ENCODE results near the gene PCDH9.
"Not testable (repeated sequence)": the region's sequence is repeated elsewhere in the genome, so short reads cannot be mapped to it uniquely, and the experiment has no call there.

PCDH9 gene

GRCh38 chr13:66312312-66313087, 917.6 kb downstream of the PCDH9 start:
- no peak for DNase-seq

- no peak for DNase-seq
Observed at GRCh38 chr13:66305961-66306617, 924.0 kb downstream of the PCDH9 start.

- DNase-seq = no peak
Observed at GRCh38 chr13:66301482-66301881, 928.7 kb downstream of the PCDH9 start.

- no peak for DNase-seq
Observed at GRCh38 chr13:66301006-66301405, 929.1 kb downstream of the PCDH9 start.

GRCh38 chr13:66296875-66297274, 933.3 kb downstream of the PCDH9 start:
- no peak for DNase-seq

- no peak for DNase-seq
Observed at GRCh38 chr13:66296328-66296727, 933.8 kb downstream of the PCDH9 start.

- not testable (repeated sequence) for DNase-seq
Observed at GRCh38 chr13:66286806-66287205, 943.3 kb downstream of the PCDH9 start.

GRCh38 chr13:66275416-66275815, 954.7 kb downstream of the PCDH9 start:
- no peak for DNase-seq

GRCh38 chr13:66273011-66273410, 957.1 kb downstream of the PCDH9 start:
- DNase-seq = no peak

GRCh38 chr13:66266761-66267160, 963.4 kb downstream of the PCDH9 start:
- no peak for DNase-seq

GRCh38 chr13:66266348-66266747, 963.8 kb downstream of the PCDH9 start:
- DNase-seq = no peak

GRCh38 chr13:66265371-66265770, 964.8 kb downstream of the PCDH9 start:
- no peak for DNase-seq

GRCh38 chr13:66264971-66265370, 965.2 kb downstream of the PCDH9 start:
- no peak for DNase-seq

GRCh38 chr13:66262330-66262729, 967.8 kb downstream of the PCDH9 start:
- no peak for DNase-seq

GRCh38 chr13:66259426-66259825, 970.7 kb downstream of the PCDH9 start:
- not testable (repeated sequence) for DNase-seq

Data from activated CD4-positive, alpha-beta T cell treated with anti-CD3 and anti-CD28 coated beads, Interleukin-2, amount 50 U/mL, for 1 hour (primary cell).